RWPE2 (cell line): ENCODE data around the gene HPSE.

Experiments
- ATAC-seq: fragments of 200-7000 bp; cut with Tn5 transposase; 3 replicates; pipeline ENCODE4 v1.9.1; 2021; ENCODE audit warnings: low read depth
- DNase-seq: peaks from one replicate; pipeline ENCODE4 v3.0.0-alpha.2; 2020; ENCODE audit warnings: low spot score
- H3K27ac ChIP-seq: fragments of 450-650 bp; 2 replicates; pipeline ENCODE4 v1.5.1; 2017; ENCODE audit warnings: mild to moderate bottlenecking; ENCODE audit not compliant: poor library complexity, severe bottlenecking
- H3K27me3 ChIP-seq: fragments of 250-450 bp; sonication (Bioruptor Pico); 2 replicates; pipeline ENCODE4 v1.5.1; 2021; ENCODE audit warnings: mild to moderate bottlenecking, moderate library complexity; ENCODE audit not compliant: insufficient read depth, poor library complexity, severe bottlenecking
- H3K36me3 ChIP-seq: fragments of 250-450 bp; sonication (Bioruptor Pico); 2 replicates; pipeline ENCODE4 v1.5.1; 2020; ENCODE audit warnings: low read depth, mild to moderate bottlenecking, moderate library complexity
- H3K4me1 ChIP-seq: fragments of 250-450 bp; sonication (Bioruptor Pico); 2 replicates; pipeline ENCODE4 v1.5.1; 2021; ENCODE audit warnings: mild to moderate bottlenecking, moderate library complexity; ENCODE audit not compliant: insufficient read depth, poor library complexity, severe bottlenecking
- H3K4me3 ChIP-seq: fragments of 250-450 bp; sonication (Bioruptor Pico); 2 replicates; pipeline ENCODE4 v1.5.1; 2021; ENCODE audit warnings: mild to moderate bottlenecking, moderate library complexity; ENCODE audit not compliant: severe bottlenecking
- H3K9me3 ChIP-seq: fragments of 250-450 bp; sonication (Bioruptor Pico); 2 replicates; pipeline ENCODE4 v1.5.1; 2021; ENCODE audit warnings: mild to moderate bottlenecking, moderate library complexity; ENCODE audit not compliant: severe bottlenecking
- TF ChIP-seq, protein P1 (sequence below): fragments of 450-650 bp; IDR thresholded peaks from one replicate; pipeline ENCODE4 v1.5.1; 2017; ENCODE audit warnings: mild to moderate bottlenecking, moderate library complexity; ENCODE audit not compliant: poor library complexity, severe bottlenecking

The HPSE gene

GRCh38 chr4:83339573-83339972 lies 4.9 kb upstream of the HPSE start:
- Histone ChIP-seq H3K4me3 (no peak overlapping the region), H3K36me3 (no peaks in the 10 kb centered on the region), H3K9me3 (no peaks in the 10 kb centered on the region), H3K27ac (no peak overlapping the region), H3K27me3 (no peaks in the 10 kb centered on the region), H3K4me1 (peaks cover 5% of the 10 kb centered on the region)
- DNase-seq (no peak), ATAC-seq (no peak)
- TF ChIP-seq, protein P1, sequence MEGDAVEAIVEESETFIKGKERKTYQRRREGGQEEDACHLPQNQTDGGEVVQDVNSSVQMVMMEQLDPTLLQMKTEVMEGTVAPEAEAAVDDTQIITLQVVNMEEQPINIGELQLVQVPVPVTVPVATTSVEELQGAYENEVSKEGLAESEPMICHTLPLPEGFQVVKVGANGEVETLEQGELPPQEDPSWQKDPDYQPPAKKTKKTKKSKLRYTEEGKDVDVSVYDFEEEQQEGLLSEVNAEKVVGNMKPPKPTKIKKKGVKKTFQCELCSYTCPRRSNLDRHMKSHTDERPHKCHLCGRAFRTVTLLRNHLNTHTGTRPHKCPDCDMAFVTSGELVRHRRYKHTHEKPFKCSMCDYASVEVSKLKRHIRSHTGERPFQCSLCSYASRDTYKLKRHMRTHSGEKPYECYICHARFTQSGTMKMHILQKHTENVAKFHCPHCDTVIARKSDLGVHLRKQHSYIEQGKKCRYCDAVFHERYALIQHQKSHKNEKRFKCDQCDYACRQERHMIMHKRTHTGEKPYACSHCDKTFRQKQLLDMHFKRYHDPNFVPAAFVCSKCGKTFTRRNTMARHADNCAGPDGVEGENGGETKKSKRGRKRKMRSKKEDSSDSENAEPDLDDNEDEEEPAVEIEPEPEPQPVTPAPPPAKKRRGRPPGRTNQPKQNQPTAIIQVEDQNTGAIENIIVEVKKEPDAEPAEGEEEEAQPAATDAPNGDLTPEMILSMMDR, result no peak

GRCh38 chr4:83335701-83336100 lies 1.1 kb upstream of the HPSE start:
- TF ChIP-seq, protein P1, result no peak
- no peak for ATAC-seq
- no peak overlapping the region for H3K27ac ChIP-seq
- H3K36me3 ChIP-seq, result no peaks in the 10 kb centered on the region
- no peak overlapping the region for H3K4me3 ChIP-seq
- no peak for DNase-seq
- no peaks in the 10 kb centered on the region for H3K27me3 ChIP-seq
- peaks cover 5% of the 10 kb centered on the region for H3K4me1 ChIP-seq
- H3K9me3 ChIP-seq, result no peaks in the 10 kb centered on the region

DNA sequence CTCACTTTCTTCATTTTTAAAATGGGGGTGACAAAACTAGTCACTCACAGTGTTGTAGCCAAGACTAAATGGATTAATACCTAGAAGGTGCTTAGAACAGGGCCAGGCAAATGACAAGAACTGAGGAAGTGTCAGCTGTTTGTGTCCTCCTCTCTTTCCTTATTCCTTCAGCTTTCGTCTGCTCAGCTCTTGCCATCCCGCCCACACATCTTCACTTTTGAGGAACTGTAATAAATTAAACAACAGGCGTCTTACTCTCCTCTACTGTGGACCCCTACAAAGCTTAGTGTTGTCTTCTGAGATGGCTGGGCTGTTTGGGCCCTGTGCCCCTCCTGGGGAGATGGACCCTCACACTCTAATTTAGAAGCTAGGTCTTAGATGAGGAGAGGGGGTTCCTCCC lies 2.7 kb downstream of the HPSE start:
- Histone ChIP-seq H3K27me3 (no peaks in the 10 kb centered on the region), H3K9me3 (no peaks in the 10 kb centered on the region), H3K27ac (no peak overlapping the region), H3K36me3 (no peaks in the 10 kb centered on the region), H3K4me1 (peaks cover 15% of the 10 kb centered on the region), H3K4me3 (no peak overlapping the region)
- TF ChIP-seq, protein P1, result no peak
- DNase-seq, result no peak
- no peak for ATAC-seq

DNA sequence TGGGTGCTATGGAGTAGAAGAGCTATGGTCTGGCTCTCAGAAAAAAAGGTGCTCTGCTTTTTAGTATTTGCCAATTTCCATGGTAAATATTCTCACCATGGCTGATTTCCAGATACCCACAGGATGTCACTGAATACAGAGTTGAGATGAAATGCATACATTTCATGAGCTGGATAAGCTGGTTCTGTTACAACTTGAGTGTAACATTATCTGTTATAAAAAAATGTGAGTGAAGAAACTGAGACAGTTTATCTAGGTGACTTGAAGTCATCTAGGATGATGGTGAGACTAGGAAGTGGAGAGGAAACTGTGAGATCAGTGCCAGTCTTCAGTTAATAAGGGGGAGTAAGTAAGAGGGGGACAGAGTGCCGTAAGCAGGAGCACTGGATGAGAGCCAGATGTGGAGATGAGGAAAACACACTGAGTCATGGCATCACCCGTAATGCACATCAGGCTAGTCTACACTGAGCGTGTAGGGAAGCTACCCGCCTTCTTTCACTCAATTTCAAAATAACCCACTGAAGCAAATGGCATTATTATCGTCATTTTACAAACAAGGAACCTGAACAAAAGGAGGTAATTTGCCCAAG lies 5.0 kb downstream of the HPSE start:
- no peak overlapping the region for H3K27ac ChIP-seq
- peaks cover 10% of the 10 kb centered on the region for H3K4me1 ChIP-seq
- TF ChIP-seq, protein P1, result no peak
- no peaks in the 10 kb centered on the region for H3K36me3 ChIP-seq
- H3K9me3 ChIP-seq, result no peaks in the 10 kb centered on the region
- no peak overlapping the region for H3K4me3 ChIP-seq
- ATAC-seq, result peak; percentile 48; the same call in 2 of the 3 replicates
- no peaks in the 10 kb centered on the region for H3K27me3 ChIP-seq
- DNase-seq, result no peak

GRCh38 chr4:83328521-83329187 lies 6.0 kb downstream of the HPSE start:
- Histone ChIP-seq H3K4me3 (no peak overlapping the region), H3K27ac (no peak overlapping the region), H3K4me1 (peaks cover 10% of the 10 kb centered on the region), H3K36me3 (no peaks in the 10 kb centered on the region), H3K9me3 (no peaks in the 10 kb centered on the region), H3K27me3 (no peaks in the 10 kb centered on the region)
- TF ChIP-seq, protein P1, result no peak
- ATAC-seq (no peak), DNase-seq (no peak)
